ENCODE results near the gene MINDY3.
A peak's percentile ranks its signal among the peaks of the same experiment; 100 is the strongest.
"Not testable (repeated sequence)": the region's sequence is repeated elsewhere in the genome, so short reads cannot be mapped to it uniquely, and the experiment has no call there.

The MINDY3 gene

DNA sequence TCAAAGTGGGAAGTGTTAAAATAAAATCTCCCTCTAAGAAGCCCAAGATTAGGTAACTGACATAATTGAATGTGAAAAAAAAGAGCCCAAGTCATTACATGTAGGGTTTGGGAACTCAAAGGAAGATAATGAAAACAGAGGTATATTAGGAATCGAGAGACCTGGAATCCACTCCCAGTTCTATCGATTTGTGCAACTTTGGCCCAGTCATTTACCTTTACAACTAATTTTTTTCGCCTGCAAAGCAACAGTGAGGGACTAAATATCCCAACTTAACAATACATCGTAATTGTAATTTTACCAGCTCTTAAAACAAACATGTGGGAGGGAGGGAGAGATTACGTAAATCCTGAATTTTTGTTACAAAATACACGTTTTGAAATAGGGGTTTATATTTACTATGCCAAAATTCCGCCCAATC, 1.4 kb downstream of the MINDY3 start:
- 100% methylated on average over 1 of the region's 7 CpGs for WGBS (ENCODE audit: insufficient coverage)
- Histone ChIP-seq H3K27ac (ENCODE audit: insufficient read depth in 1 of 2, low read depth in 1 of 2, low read length in 2 of 2, poor library complexity in 1 of 2, severe bottlenecking in 2 of 2) (no peak overlapping the region), H3K36me3 (ENCODE audit: control insufficient read depth in 4 of 4, insufficient read depth in 4 of 4, low read length in 3 of 4) (peaks cover 0 to 2% (median 0%) of the 10 kb centered on the region in 4 experiments), H3K27me3 (replicated peaks in 2 of 5; ENCODE audit: control insufficient read depth in 4 of 5, insufficient read depth in 5 of 5, low read length in 4 of 5) (peaks cover 0 to 3% (median 0%) of the 10 kb centered on the region in 5 experiments), H3K4me3 (ENCODE audit: control insufficient read depth in 1 of 7, extremely low read depth in 1 of 7, insufficient read depth in 4 of 7, low read depth in 2 of 7, low read length in 6 of 7) (peak overlapping the region in 2 of 7 experiments; percentile 85 to 92), H3K9me3 (ENCODE audit: control extremely low read depth in 1 of 5, control insufficient read depth in 4 of 5, insufficient read depth in 2 of 5, low read depth in 1 of 5, low read length in 4 of 5) (no peaks in the 10 kb centered on the region), H3K4me1 (ENCODE audit: control extremely low read depth in 1 of 4, control insufficient read depth in 4 of 4, insufficient read depth in 4 of 4, low read length in 3 of 4) (peaks cover 5 to 20% (median 12%) of the 10 kb centered on the region in 4 experiments)
- ChIA-PET POLR2A (no interaction called here), CTCF (interaction anchor here (1.6 kb wide), 1 partner anchor 31 kb away, joined by 4 read pairs; no protein-coding TSS in a partner anchor)
- DNase-seq = no peak

DNA sequence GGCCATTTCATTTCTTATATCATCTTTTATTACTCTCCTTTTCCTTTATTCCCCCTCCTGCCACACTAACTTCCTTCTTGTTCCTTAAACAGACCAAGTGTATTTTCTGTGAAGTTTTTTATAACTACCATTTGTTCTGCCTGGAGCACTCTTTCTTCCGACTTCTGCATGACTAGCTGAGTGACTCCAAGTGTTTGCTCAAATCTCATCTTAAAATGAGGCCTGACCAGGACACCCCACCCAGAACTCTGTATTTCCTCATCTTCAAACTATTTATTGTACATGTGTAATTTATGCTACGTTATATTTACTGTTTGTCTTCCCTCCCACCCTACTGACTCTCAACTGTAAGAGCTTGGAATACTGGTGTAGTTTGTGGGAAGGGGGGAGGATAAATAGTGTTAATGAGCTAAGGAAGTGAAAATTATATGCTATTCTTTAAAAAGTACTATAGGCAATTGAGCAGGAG, 3.2 kb downstream of the MINDY3 start:
- WGBS (ENCODE audit: insufficient coverage) = no CpG with 5 or more reads among the region's 2 CpGs
- Histone ChIP-seq H3K4me3 (ENCODE audit: control insufficient read depth in 1 of 7, extremely low read depth in 1 of 7, insufficient read depth in 4 of 7, low read depth in 2 of 7, low read length in 6 of 7) (no peak overlapping the region), H3K9me3 (ENCODE audit: control extremely low read depth in 1 of 5, control insufficient read depth in 4 of 5, insufficient read depth in 2 of 5, low read depth in 1 of 5, low read length in 4 of 5) (peaks cover 0 to 3% (median 0%) of the 10 kb centered on the region in 5 experiments), H3K36me3 (ENCODE audit: control insufficient read depth in 4 of 4, insufficient read depth in 4 of 4, low read length in 3 of 4) (peaks cover 0 to 5% (median 2%) of the 10 kb centered on the region in 4 experiments), H3K27ac (ENCODE audit: insufficient read depth in 1 of 2, low read depth in 1 of 2, low read length in 2 of 2, poor library complexity in 1 of 2, severe bottlenecking in 2 of 2) (no peak overlapping the region), H3K4me1 (ENCODE audit: control extremely low read depth in 1 of 4, control insufficient read depth in 4 of 4, insufficient read depth in 4 of 4, low read length in 3 of 4) (peaks cover 5 to 20% (median 12%) of the 10 kb centered on the region in 4 experiments), H3K27me3 (replicated peaks in 2 of 5; ENCODE audit: control insufficient read depth in 4 of 5, insufficient read depth in 5 of 5, low read length in 4 of 5) (no peaks in the 10 kb centered on the region)
- DNase-seq = no peak
- ChIA-PET CTCF (interaction anchor here (1.4 kb wide), 1 partner anchor 14 kb away, joined by 4 read pairs; no protein-coding TSS in a partner anchor), POLR2A (no interaction called here)

DNA sequence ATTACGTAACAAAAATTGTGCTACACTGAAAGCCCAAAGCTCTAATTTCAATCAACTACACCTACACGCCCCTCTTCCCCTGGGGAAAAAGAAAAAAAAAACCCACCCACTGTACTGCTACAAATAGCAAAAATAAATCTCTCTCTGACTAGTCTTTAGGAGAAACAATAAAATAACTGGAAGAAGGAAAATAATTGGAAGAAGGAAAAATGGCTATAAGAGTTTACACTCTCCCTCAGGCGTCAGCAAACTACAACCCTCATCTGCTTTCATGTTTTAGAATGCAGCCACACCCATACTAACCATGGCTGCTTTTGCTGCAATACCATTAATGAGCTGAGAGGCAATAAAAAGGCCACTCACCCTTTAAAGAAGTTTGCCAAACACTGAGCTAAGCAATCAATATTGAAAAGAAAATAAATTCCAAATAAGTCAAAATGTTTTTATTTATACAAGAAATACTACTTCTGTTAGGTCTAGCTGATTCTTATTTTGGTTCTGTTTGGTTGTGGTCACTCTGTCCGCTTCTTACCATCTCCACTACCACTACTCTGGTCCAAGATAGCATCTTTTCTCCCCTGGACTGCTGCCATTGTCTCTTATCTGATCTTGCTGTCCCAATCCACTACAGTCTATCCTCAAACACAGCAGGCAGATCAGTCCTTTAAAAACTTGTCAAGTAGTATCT, 3.8 kb downstream of the MINDY3 start:
- peaks cover 0 to 10% (median 3%) of the 10 kb centered on the region in 5 experiments for H3K9me3 ChIP-seq (ENCODE audit: control extremely low read depth in 1 of 5, control insufficient read depth in 4 of 5, insufficient read depth in 2 of 5, low read depth in 1 of 5, low read length in 4 of 5)
- peak in 1 of 3 donors; percentile 24 for DNase-seq
- peaks cover 5 to 20% (median 12%) of the 10 kb centered on the region in 4 experiments for H3K4me1 ChIP-seq (ENCODE audit: control extremely low read depth in 1 of 4, control insufficient read depth in 4 of 4, insufficient read depth in 4 of 4, low read length in 3 of 4)
- H3K27me3 ChIP-seq (replicated peaks in 2 of 5; ENCODE audit: control insufficient read depth in 4 of 5, insufficient read depth in 5 of 5, low read length in 4 of 5) = no peaks in the 10 kb centered on the region
- WGBS (ENCODE audit: insufficient coverage) = 50% methylated on average over 1 of the region's 4 CpGs
- H3K27ac ChIP-seq (ENCODE audit: insufficient read depth in 1 of 2, low read depth in 1 of 2, low read length in 2 of 2, poor library complexity in 1 of 2, severe bottlenecking in 2 of 2) = no peak overlapping the region
- CTCF ChIA-PET = no interaction called here
- POLR2A ChIA-PET = no interaction called here
- H3K36me3 ChIP-seq (ENCODE audit: control insufficient read depth in 4 of 4, insufficient read depth in 4 of 4, low read length in 3 of 4) = peaks cover 0 to 10% (median 5%) of the 10 kb centered on the region in 4 experiments
- no peak overlapping the region for H3K4me3 ChIP-seq (ENCODE audit: control insufficient read depth in 1 of 7, extremely low read depth in 1 of 7, insufficient read depth in 4 of 7, low read depth in 2 of 7, low read length in 6 of 7)

DNA sequence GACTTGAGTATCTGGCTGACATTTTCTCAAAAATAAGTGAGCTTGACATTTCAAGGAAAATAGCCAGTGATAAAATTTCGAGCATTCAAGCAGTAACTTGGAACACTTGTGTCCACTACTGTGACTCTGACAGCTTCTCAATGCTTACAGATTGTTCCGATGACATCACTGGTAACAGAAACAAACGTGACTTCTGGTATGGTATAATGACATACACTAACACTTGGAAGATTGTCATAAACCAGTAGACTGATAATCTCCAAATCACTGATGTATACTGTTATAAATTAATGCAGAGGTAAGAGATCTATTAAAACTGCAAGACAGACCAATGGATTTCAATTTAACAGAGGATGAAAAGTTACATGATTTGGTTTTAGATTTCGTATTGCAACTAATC, 6.5 kb downstream of the MINDY3 start:
- WGBS (ENCODE audit: insufficient coverage) = 100% methylated on average over 2 of the region's 4 CpGs
- no peak for DNase-seq
- H3K36me3 ChIP-seq (ENCODE audit: control insufficient read depth in 4 of 4, insufficient read depth in 4 of 4, low read length in 3 of 4) = peaks cover 0 to 14% (median 5%) of the 10 kb centered on the region in 4 experiments
- no peaks in the 10 kb centered on the region for H3K27me3 ChIP-seq (replicated peaks in 2 of 5; ENCODE audit: control insufficient read depth in 4 of 5, insufficient read depth in 5 of 5, low read length in 4 of 5)
- peaks cover 1 to 6% (median 2%) of the 10 kb centered on the region in 4 experiments for H3K4me1 ChIP-seq (ENCODE audit: control extremely low read depth in 1 of 4, control insufficient read depth in 4 of 4, insufficient read depth in 4 of 4, low read length in 3 of 4)
- H3K9me3 ChIP-seq (ENCODE audit: control extremely low read depth in 1 of 5, control insufficient read depth in 4 of 5, insufficient read depth in 2 of 5, low read depth in 1 of 5, low read length in 4 of 5) = peaks cover 1 to 24% (median 7%) of the 10 kb centered on the region in 5 experiments
- ChIA-PET CTCF (no interaction called here), POLR2A (no interaction called here)
- no peak overlapping the region for H3K27ac ChIP-seq (ENCODE audit: insufficient read depth in 1 of 2, low read depth in 1 of 2, low read length in 2 of 2, poor library complexity in 1 of 2, severe bottlenecking in 2 of 2)
- H3K4me3 ChIP-seq (ENCODE audit: control insufficient read depth in 1 of 7, extremely low read depth in 1 of 7, insufficient read depth in 4 of 7, low read depth in 2 of 7, low read length in 6 of 7) = no peak overlapping the region

DNA sequence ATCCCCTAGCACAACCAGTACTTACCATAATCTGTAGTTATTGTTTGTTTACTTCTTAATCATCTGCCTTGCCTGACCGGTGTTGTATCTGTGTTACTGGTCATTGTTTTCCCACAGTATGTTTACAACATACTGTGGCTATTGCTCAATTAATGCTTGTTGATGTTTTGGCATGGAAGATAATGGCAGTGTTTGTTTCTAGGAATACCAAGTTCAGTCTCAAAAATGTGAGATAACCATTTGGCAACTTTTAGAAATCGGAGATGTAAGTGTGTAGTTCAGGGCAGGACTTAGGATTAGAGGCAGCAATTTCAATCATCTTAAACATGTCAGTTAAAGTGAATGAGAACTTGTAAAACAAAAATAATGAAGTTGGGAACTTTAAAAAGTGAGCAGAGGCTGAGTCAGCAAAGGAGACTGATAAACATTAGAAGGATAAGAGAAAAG, 8.2 kb downstream of the MINDY3 start:
- H3K9me3 ChIP-seq (ENCODE audit: control extremely low read depth in 1 of 5, control insufficient read depth in 4 of 5, insufficient read depth in 2 of 5, low read depth in 1 of 5, low read length in 4 of 5) = peaks cover 1 to 24% (median 7%) of the 10 kb centered on the region in 5 experiments
- POLR2A ChIA-PET = no interaction called here

DNA sequence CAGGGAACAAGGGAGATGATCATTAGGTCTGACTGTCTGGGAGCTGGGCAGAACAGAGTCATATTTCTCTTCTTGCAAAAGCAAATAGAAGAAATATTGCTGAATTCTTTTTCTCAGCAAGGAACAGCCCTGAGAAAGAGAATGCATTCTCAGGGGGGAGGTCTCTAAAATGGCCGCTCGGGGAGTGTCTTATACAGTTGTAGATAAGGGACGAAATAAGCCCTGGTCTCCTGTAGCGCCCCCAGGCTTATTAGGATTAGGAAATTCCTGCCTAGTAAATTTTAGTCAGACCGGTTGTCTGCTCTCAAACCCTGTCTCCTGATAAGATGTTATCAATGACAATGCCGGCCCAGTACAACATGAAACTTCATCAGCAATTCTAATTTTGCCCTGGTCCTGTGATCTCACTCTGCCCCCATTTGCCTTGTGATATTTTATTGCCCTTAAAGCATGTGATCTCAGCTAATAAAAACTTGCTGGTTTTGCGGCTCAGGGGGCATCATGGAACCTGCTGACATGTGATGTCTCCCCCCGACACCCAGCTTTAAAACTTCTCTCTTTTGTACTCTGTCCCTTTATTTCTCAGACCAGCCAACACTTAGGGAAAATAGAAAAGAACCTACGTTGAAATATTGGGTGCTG, 9.8 kb downstream of the MINDY3 start:
- H3K27ac ChIP-seq (ENCODE audit: insufficient read depth in 1 of 2, low read depth in 1 of 2, low read length in 2 of 2, poor library complexity in 1 of 2, severe bottlenecking in 2 of 2); H3K4me3 ChIP-seq (ENCODE audit: control insufficient read depth in 1 of 7, extremely low read depth in 1 of 7, insufficient read depth in 4 of 7, low read depth in 2 of 7, low read length in 6 of 7); H3K27me3 ChIP-seq (replicated peaks in 2 of 5; ENCODE audit: control insufficient read depth in 4 of 5, insufficient read depth in 5 of 5, low read length in 4 of 5); POLR2A ChIA-PET; CTCF ChIA-PET; H3K4me1 ChIP-seq (ENCODE audit: control extremely low read depth in 1 of 4, control insufficient read depth in 4 of 4, insufficient read depth in 4 of 4, low read length in 3 of 4): not testable (repeated sequence)
- 99% methylated on average over 7 of the region's 9 CpGs for WGBS (ENCODE audit: insufficient coverage)
- peak in 2 of 3 donors; percentile 34 to 39 for DNase-seq
- peaks cover 2 to 14% (median 8%) of the 10 kb centered on the region in 4 experiments for H3K36me3 ChIP-seq (ENCODE audit: control insufficient read depth in 4 of 4, insufficient read depth in 4 of 4, low read length in 3 of 4)
- peaks cover 1 to 24% (median 7%) of the 10 kb centered on the region in 5 experiments for H3K9me3 ChIP-seq (ENCODE audit: control extremely low read depth in 1 of 5, control insufficient read depth in 4 of 5, insufficient read depth in 2 of 5, low read depth in 1 of 5, low read length in 4 of 5)

More for the DNA sequence above, 8.2 kb downstream of the MINDY3 start:
- Histone ChIP-seq H3K36me3 (ENCODE audit: control insufficient read depth in 4 of 4, insufficient read depth in 4 of 4, low read length in 3 of 4) (peaks cover 2 to 14% (median 8%) of the 10 kb centered on the region in 4 experiments), H3K27me3 (replicated peaks in 2 of 5; ENCODE audit: control insufficient read depth in 4 of 5, insufficient read depth in 5 of 5, low read length in 4 of 5) (no peaks in the 10 kb centered on the region), H3K4me3 (ENCODE audit: control insufficient read depth in 1 of 7, extremely low read depth in 1 of 7, insufficient read depth in 4 of 7, low read depth in 2 of 7, low read length in 6 of 7) (no peak overlapping the region), H3K4me1 (ENCODE audit: control extremely low read depth in 1 of 4, control insufficient read depth in 4 of 4, insufficient read depth in 4 of 4, low read length in 3 of 4) (no peaks in the 10 kb centered on the region), H3K27ac (ENCODE audit: insufficient read depth in 1 of 2, low read depth in 1 of 2, low read length in 2 of 2, poor library complexity in 1 of 2, severe bottlenecking in 2 of 2) (no peak overlapping the region)
- no peak for DNase-seq
- WGBS (ENCODE audit: insufficient coverage) = 93% methylated on average over 2 of the region's 2 CpGs
- CTCF ChIA-PET = no interaction called here

DNA sequence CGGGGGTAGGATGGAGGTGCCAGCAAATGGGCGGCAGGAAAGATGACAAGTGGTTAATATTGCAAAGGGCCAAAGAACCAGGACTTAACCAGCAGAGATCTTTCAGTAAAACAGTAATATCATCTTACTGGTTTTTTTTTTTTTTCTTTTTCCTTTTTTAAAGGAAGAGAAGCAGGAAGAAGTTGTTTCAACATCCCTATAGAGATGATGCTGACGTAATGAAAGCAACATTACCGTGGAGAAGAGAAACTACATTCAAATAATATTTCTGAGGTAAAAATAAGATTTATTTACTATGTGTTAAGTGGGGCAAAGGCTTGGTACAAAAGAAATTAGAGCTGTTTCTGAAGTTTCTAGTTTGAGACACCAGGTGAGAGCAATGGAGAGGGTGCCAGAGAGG, 11.0 kb downstream of the MINDY3 start:
- peaks cover 1 to 24% (median 7%) of the 10 kb centered on the region in 5 experiments for H3K9me3 ChIP-seq (ENCODE audit: control extremely low read depth in 1 of 5, control insufficient read depth in 4 of 5, insufficient read depth in 2 of 5, low read depth in 1 of 5, low read length in 4 of 5)
- CTCF ChIA-PET = no interaction called here
- DNase-seq = no peak
- H3K36me3 ChIP-seq (ENCODE audit: control insufficient read depth in 4 of 4, insufficient read depth in 4 of 4, low read length in 3 of 4) = peaks cover 2 to 14% (median 8%) of the 10 kb centered on the region in 4 experiments
- H3K4me3 ChIP-seq (ENCODE audit: control insufficient read depth in 1 of 7, extremely low read depth in 1 of 7, insufficient read depth in 4 of 7, low read depth in 2 of 7, low read length in 6 of 7) = no peak overlapping the region
- H3K27ac ChIP-seq (ENCODE audit: insufficient read depth in 1 of 2, low read depth in 1 of 2, low read length in 2 of 2, poor library complexity in 1 of 2, severe bottlenecking in 2 of 2) = no peak overlapping the region
- H3K4me1 ChIP-seq (ENCODE audit: control extremely low read depth in 1 of 4, control insufficient read depth in 4 of 4, insufficient read depth in 4 of 4, low read length in 3 of 4) = no peaks in the 10 kb centered on the region
- POLR2A ChIA-PET = no interaction called here
- 100% methylated on average over 2 of the region's 4 CpGs for WGBS (ENCODE audit: insufficient coverage)
- no peaks in the 10 kb centered on the region for H3K27me3 ChIP-seq (replicated peaks in 2 of 5; ENCODE audit: control insufficient read depth in 4 of 5, insufficient read depth in 5 of 5, low read length in 4 of 5)

Data from common myeloid progenitor, CD34-positive (primary cell).